HG03378 (cell line): Measurements from ENCODE around the gene MXD3.
A peak's percentile ranks its signal among the peaks of the same experiment; 100 is the strongest.
"Not testable (repeated sequence)": the region's sequence is repeated elsewhere in the genome, so short reads cannot be mapped to it uniquely, and the experiment has no call there.

ENCODE experiments used
- ATAC-seq: cut with Tn5 transposase; IDR thresholded peaks from one replicate; pipeline ENCODE4 v1.9.1; 2021; ENCODE audit warnings: mild to moderate bottlenecking, moderate library complexity; ENCODE audit not compliant: unreplicated experiment

MXD3 gene

DNA sequence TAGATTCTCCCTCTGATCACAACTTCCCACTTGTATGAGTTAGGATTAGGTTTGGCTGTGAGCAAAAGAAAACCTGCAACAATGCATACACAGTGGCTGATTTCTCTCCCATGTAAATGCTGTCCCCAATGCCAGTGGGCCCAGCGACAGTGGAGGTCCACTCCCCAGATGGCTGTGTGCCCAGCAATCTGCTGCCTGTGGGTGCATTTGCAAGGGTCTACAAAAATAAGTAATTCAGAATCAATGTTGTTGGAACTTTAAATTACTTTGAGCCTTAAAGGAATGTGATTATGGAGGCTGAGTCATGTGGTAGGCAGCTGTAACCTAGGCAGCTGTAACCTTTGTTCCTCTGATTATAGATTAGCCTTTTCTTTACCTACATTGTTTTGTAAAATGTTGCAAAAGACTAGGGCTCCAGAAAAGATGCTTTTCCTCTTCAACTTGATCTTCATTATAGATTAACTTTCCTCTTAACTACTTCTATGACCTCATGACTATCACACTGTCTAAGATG is 14.2 kb upstream of the MXD3 start:
- ATAC-seq: no peak

DNA sequence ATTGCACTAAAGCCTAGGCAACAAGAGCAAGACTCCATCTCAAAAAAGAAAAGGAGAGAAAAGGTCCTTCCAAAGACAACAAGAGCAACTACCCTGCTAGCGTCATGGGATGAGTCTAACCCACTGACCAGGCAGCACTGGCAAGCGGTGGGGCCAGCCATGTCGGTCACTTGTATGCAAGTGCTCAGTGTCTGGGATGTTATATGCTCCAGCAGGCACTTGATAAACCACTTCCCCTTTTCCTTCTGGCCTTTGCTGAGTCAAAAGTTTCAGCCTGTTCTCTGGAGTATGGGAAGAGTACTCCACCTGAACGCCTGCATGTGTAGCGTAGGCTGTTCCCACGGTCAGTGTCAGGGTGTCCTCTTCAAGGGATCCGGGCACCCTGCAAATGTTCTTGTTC is 9.2 kb upstream of the MXD3 start:
- no peak for ATAC-seq

DNA sequence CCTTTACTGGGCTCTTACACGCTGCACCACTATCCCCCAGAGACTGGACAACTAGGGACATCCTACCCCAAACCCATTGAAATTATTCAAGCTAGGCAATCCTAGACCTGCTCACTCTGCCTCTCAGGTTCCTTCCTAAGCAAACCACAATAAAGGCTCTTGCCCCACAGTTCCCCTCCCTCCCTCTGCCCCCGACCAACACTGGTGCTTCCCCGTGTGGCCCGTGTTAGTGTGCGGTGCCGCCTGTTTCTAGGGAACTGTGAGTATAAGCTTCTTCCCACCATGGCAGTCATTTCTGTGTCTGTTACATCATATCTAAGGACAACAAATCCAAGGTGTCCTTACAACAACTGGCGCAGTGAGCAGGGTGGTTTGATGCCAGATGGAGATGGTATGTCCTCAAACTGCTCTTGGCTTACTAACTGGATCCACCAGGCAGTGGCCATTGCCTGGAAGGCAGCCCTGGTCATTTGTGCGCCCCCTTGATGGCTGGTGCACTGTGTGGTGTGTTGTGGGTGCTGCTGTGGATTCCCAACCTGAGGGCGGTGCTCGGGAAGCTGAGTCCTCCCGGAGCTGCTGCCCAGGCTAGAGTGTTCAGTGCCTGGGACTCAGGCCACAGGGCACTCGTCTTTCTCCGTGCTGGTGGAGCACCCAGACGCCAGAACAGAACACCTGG is 8.4 kb upstream of the MXD3 start:
- ATAC-seq: no peak

DNA sequence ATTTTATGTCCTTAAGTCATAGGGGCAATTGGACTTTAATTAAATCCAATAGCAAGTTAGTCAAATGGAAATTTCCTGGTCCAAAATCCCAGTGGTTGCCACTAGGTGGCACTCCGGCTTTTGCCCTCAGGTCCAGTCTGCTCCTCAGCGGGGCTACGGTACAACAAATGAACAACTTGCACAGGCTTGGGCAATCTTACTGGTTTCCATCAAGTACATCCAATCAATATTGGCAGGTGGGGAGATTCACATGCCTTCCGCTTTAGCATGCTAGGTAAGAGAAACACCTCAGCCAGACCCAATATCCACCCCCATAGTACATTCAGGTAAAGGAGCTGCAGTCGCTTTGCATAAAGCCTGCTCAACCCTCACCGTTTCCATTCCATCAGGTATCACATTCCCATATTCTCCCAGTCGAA is 6.3 kb upstream of the MXD3 start:
- no peak for ATAC-seq

DNA sequence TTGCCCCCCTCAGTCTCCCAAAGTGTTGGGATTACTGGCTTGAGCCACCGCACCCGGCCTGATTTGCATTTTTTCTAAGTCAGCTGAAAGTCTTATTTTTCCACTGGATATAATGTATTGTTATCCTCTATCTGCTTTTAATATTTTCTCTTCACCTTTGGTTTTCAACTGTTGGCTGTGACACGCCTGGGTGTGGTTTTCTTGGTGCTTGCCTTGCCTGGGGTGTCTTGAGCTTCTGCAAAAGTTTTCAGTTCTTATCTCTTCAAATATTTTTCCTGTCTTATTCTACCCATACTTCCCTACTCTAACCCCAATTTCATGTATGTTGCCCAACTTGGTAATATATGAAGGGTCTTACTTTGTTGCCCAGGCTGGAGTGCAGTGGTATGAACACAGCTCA is 4.3 kb upstream of the MXD3 start:
- no peak for ATAC-seq

DNA sequence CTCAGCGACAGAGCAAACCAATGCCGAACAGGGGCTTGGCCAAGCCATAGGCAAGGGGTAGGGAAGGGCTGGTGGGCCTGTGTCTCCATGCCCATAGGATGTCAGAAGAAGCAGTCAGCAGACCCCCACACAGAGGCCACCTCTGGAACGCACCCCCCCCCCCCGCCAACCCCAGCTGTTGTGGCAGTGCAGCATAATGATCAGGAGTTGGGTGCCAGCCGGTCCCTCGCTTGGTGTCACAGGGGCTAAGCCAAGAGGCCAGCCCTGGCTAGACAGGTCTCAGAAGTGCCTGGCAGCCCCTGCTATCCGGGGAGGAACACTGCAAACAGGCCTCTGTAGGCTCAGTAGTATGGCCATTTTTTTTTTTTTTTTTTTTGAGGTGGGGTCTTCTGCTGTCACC is 3.7 kb upstream of the MXD3 start:
- no peak for ATAC-seq

DNA sequence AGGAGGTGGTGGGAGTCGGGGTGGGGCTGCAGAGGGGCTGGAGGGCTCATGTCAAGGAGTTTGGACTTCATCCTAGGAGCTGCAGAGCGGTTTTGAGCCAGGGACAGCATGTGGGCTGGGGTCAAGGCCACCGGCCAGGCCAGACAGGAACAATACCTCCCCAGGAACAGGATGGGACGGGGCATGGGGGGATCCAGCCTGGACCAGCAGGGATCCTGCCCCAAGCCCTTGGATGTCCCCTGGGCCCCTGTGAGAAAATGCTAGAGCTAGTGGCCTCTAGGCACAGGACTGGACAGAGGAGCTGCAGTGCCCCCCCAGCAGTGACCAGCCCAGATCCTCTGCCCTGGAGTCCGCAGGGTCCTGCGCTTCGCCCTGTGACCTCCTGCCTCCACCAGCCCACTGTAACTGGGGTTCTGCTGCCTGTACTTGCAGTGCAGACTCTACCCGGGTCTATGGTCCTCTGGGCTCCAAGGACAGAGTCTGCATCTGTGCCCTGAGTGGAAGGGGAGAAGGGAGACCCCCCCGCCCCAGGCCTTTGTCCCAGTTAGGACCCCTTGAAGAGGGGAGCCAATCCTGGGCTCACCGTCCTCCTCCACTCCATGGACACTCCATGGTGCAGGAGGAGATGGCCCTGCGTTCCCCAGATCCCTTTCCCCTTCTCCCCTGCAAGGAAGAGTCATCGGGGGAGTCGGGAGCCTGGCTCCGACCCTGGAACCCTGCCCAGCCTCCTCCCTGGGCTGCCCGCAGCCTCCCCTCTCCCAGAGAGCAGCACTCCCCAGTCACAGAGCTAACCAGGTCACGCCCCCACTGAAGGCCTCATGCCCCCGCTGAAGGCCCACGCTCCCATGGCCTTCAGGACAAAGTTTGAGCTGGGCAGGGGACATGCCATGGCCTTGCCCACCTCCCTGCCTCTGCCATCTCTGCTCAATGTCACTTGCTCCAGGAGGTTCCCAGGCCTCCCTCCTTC is 3.0 kb upstream of the MXD3 start:
- ATAC-seq: no peak

DNA sequence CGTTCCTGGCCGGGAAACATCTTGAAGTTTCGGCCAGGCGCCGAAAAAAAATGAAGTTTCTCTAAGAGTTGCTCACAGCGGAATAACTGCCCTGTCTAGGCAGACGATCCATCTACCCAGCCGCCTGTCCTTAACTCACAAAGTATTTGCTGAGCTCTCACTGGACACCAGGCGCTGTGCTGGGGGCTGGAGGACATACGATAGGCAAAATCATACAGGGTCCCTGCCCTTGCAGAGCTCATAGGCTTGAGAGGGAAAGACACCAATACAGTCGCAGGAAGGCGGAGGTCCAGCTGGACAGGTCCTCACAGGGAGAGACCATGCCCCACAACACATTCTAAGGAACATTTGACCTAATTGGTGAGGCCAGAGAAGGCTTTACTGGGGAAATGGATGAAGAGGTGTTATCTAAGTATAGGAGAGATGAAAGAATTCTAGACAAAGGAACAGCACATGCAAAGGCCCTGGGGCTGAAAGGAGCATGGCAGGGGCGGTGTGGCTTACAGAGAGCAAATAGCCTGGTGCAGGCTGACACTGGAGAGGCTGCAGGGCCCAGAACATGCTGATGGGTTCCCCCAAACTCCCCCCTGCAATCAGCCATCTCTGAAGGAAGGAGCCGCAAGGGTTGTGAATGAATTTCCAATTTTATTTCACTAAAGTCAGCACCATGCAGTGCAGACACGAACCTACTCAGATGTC is 2.0 kb upstream of the MXD3 start:
- ATAC-seq: no peak

DNA sequence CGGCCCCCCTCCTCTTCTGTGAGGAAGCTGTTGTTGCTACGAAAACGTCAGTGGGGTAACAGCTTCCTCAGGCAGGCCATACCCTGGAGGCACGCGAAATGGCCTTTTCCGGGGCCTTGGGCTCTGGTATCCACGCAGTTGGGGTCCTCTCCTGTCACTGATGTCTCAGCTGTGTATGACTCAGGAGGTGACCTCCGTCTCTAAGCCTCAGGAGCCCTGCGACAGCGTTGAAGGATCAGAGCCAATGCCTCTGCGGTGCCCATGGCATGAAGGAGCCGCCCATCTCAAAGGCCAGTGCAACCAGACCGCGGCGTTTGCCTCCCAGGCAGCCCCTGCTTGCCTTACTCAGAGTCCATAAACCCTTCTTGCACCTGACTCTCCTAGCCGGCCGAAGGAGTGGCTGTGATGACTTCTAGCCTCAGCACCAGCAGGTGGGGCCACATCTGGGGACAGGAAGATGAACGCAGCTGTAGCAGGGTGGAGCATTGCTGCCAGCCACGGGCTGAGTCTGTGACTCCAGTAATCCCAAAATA is 1.0 kb upstream of the MXD3 start:
- peak; percentile 34 for ATAC-seq

DNA sequence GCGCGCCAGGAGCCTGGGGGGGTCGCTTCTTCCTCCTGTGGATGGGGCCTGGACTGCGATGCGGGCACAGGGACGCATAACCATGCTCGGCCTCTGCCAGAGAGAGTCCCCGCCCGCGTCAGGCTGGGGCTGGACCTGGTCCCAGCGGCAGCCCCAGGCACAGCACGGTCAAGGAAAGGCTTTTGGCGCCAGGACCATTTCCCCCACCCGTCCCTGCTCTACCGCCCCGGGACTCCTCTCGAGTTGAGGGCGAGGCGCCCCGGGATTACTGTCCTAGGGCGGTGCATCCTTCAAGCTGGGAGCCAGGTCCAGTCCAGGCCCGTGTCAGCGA is 341 bp downstream of the MXD3 start:
- peak; percentile 6 for ATAC-seq

DNA sequence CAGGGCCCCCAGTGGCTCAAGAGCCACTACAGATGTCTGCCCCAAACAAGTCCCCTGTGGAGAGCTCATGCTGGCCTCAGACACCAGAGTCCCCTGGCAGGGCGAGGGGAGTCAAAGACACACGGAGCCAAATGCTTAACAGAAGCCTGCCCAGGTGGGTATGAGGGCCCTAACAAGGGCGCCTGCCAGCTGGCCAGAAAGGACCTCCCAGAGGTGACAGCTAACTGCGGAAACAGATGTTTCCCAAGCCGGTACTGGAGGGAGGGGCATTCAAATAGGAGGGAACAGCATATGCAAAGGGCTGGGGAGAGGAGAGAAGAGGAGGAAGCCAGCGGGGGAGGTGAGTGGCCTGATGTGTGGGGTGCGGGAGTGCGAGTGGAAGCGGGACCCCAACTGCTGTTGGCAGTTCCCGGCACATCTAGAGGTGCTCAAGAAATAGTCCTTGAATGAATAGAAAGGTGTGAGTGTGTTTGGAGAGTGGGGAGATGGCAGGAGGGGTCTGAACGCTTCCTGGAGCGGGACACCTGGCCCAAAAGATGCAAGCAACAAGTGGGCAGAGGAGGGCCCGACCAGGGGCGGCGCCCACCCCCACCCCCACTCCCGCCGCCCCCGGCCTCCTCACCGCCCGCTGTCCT is 824 bp downstream of the MXD3 start:
- no peak for ATAC-seq

DNA sequence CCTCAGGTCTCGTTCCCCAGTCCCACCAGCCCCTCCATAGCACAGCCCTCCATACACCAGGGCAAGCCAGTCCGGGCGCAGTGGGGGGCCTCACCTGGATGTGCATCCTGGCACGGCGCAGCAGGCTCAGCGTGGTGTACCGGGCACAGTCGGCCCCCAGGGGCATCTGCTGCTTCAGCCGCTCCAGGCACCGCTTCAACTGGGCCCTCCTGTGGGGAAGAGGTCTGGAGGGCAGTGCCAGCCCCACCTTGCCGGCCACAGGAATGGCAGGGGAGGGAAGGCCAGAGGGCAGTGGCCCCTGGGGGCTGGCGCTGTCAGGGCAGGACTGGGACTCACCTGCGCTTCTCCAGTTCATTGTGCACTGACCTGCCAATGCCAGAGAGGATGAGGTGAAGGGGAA is 1.4 kb downstream of the MXD3 start:
- ATAC-seq: no peak

DNA sequence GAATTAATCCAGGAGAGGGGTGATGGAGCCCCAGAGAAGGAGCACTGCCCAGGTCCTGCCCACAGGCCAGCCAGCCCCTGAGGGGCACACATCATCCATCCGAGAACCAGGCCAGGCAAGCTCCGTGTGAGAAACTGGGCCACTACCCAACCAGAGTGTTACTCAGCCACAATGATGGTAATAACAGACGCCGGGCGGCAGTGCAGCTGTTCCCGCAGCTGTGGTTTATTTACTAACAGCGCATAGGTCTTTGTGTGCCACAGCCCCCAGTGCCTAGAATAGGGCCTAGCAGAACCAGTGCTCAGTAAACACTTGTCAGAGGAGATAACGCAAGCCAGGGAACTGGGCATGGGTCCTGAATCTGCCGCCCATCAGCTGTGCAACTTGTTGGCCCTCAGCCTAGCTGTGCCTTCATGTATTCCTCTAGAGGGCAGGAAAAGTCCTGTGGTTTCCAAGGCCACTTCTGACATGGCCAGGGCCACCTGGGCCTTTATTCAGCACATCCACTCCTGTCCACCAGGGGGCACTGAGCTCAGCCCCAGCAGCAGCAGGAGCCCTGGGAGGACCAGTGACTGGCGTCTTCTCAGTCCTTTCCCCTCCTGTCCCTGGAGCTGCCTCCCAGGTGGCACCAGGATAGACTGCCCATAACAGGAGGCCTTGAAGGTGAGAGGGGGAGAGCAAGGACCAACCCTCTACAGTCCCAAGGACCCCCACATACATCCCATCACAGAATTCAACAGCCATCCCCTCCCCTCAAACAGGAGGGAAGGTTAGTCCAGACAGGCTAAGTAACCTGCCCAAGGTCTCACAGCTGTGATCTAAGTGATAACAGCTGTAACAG is 2.1 kb downstream of the MXD3 start:
- no peak for ATAC-seq

DNA sequence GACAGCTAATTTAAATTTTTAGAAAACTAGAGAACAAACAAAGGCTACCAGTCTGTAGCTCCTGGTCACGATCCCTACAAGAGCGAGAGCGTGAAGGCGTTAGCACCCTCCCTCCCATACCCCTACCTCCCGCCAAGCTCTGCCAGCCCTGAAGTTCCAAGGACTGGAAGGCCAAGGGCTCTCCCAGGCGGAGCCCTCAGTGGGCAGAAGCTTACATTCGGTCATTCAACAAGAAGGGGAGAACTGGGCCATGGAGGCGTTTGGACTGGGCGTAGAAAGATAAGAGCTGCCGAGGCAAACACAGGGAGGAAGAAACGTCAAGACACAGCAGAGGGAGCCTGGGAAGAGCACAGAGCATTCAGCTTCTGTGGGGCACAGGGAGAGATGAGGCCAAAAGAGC is 3.0 kb downstream of the MXD3 start:
- ATAC-seq: no peak

DNA sequence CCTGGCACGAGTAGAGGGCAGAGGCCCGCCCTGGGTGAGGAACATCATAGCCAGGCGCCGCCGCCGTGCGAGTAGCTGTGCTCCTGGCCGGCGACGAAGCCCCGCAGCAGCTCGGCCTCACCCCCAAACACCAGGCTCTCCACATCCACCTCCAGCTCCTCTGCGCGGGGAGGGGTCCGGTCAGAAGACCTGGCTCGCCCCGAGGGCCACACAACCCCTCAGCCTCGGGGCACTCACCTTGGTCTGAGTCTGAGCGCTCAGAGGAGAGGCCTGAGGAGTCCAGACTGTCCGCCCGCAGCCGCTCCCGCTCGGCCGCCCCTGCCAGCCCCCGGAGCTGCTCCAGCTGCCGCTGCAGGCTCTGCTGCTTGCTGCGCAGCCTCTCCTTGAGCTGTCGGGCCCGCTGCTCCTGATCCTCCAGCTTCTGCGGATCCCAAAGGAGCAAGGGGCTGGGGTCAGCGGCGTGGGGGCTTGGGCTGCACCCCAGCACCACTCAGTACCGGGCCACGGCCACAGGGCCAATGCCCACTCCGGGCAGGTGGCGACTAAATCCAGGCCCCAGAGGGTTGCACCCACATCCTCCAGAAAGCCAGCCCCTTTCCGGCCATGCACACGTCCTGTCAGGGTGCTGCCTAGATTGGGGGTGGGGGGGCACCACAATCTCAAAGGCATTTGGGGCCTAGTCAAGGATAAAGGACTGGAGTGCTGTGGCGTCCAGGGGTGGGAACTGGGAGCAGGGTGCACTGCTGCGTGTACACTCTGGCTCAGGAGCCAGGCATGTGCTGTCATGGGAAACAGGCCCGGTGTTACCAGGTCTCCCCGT is 3.9 kb downstream of the MXD3 start:
- ATAC-seq: no peak

DNA sequence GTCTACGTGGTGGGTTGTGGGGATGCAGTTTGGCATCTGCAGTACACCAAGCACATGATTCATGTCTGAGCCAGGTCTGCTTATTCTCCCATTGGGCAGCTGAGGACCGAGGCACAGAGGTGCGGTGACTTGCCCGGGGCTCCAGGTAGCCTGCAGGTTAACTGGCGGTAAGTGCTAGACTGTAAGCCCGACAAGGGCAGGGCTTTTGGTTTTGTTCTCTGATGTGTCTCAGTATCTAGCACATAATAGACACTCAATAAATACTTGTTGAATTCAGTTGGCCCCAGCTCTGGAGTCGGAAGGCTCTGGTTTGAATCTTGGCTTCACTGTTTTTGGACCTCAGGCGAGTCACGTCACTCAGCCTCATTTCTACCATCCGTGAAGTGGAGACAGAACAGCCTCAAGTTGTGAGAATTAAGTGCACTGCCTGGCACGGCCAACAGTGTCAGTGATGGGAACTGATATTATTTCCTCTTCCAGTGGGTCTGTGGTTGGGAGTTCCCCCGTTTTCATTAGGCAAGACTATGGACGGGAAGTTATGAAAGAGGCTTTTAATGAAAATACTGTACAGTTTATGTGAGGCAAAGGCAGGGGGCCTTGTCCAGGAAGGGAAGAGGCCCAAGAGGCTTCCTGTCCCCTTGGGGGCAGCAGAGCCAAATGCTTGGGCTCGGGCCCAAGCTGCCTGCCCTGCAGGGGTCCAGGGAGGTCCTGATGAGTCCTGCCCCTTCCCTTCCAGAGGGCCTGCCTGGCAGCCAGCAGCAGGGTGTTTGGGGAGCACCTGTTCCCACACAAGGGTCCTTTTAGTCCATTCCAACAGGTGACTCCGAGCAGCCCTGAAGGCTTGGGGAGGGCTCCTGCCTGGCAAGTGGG is 4.8 kb downstream of the MXD3 start:
- no peak for ATAC-seq

DNA sequence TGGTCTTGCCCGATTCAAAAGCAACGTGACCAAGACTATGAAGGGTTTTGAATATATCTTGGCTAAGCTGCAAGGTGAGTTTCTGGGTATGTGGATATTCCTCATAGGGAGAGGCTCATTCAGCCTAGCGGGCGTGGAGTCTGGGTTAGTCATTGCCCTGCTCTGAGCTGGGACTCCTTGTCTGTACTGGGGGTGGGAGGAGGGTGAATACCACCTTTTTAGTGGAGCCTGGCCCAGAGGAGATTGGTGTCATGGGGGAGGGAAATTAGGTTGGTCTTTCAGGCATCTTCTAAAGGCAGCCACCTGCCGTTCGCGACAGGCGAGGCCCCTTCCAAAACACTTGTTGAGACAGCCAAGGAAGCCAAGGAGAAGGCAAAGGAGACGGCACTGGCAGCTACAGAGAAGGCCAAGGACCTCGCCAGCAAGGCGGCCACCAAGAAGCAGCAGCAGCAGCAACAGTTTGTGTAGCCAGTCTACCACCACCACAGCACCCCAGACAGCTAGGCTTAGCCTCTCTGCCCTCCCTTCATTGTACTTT is 5.5 kb downstream of the MXD3 start:
- not testable (repeated sequence) for ATAC-seq
